HG03439 (cell line): ENCODE measurements around the gene RYR2.
"Not testable (repeated sequence)": the region's sequence is repeated elsewhere in the genome, so short reads cannot be mapped to it uniquely, and the experiment has no call there.

Experiments used
- ATAC-seq: cut with Tn5 transposase; IDR thresholded peaks from one replicate; pipeline ENCODE4 v1.9.1; 2021; ENCODE audit warnings: mild to moderate bottlenecking, moderate library complexity; ENCODE audit not compliant: unreplicated experiment

The RYR2 gene

GRCh38 chr1:237527761-237528160 lies 485.8 kb downstream of the RYR2 start:
- no peak for ATAC-seq

- no peak for ATAC-seq
Observed at GRCh38 chr1:237528545-237528944, 486.6 kb downstream of the RYR2 start.

- no peak for ATAC-seq
Observed at GRCh38 chr1:237539055-237539454, 497.1 kb downstream of the RYR2 start.

- no peak for ATAC-seq
Observed at GRCh38 chr1:237542525-237543418, 500.8 kb downstream of the RYR2 start.

- no peak for ATAC-seq
Observed at GRCh38 chr1:237553078-237553477, 511.1 kb downstream of the RYR2 start.

- ATAC-seq = no peak
Observed at GRCh38 chr1:237556911-237557310, 514.9 kb downstream of the RYR2 start.

GRCh38 chr1:237562242-237562823 lies 520.3 kb downstream of the RYR2 start:
- peak; percentile 68 for ATAC-seq

- no peak for ATAC-seq
Observed at GRCh38 chr1:237565236-237565635, 523.3 kb downstream of the RYR2 start.

GRCh38 chr1:237566581-237566980 lies 524.6 kb downstream of the RYR2 start:
- no peak for ATAC-seq

GRCh38 chr1:237568955-237569354 lies 527.0 kb downstream of the RYR2 start:
- ATAC-seq = no peak

GRCh38 chr1:237570530-237570929 lies 528.5 kb downstream of the RYR2 start:
- ATAC-seq = no peak

GRCh38 chr1:237574536-237574935 lies 532.6 kb downstream of the RYR2 start:
- no peak for ATAC-seq

- ATAC-seq = no peak
Observed at GRCh38 chr1:237578540-237578939, 536.6 kb downstream of the RYR2 start.

- ATAC-seq = no peak
Observed at GRCh38 chr1:237580726-237581125, 538.7 kb downstream of the RYR2 start.

- ATAC-seq = no peak
Observed at GRCh38 chr1:237583270-237583669, 541.3 kb downstream of the RYR2 start.

- ATAC-seq = no peak
Observed at GRCh38 chr1:237583756-237584155, 541.8 kb downstream of the RYR2 start.

- no peak for ATAC-seq
Observed at GRCh38 chr1:237590386-237590785, 548.4 kb downstream of the RYR2 start.

- ATAC-seq = no peak
Observed at GRCh38 chr1:237591353-237591752, 549.4 kb downstream of the RYR2 start.

- ATAC-seq = not testable (repeated sequence)
Observed at GRCh38 chr1:237603036-237603568, 561.1 kb downstream of the RYR2 start.

- ATAC-seq = no peak
Observed at GRCh38 chr1:237608433-237608832, 566.4 kb downstream of the RYR2 start.

GRCh38 chr1:237610157-237610556 lies 568.2 kb downstream of the RYR2 start:
- no peak for ATAC-seq

GRCh38 chr1:237613984-237614383 lies 572.0 kb downstream of the RYR2 start:
- ATAC-seq = no peak
